K562 (cell line): ENCODE data around the gene IL1B. TPM values are rescaled to one million over a fixed set of nuclear protein-coding genes. Genes with fewer than 3 reads are reported as not detected.

Experiments used
- ARID1B ChIP-seq: fragments of 450-650 bp; IDR thresholded peaks from 2 replicates; pipeline ENCODE4 v1.6.1; 2016; ENCODE audit warnings: antibody characterized with exemption, mild to moderate bottlenecking, inconsistent platforms
- CBFA2T3 ChIP-seq: fragments of 450-650 bp; IDR thresholded peaks from 2 replicates; pipeline ENCODE4 v1.6.1; 2017
- CEBPB ChIP-seq: fragments of 450-650 bp; IDR thresholded peaks from 2 replicates; pipeline ENCODE4 v1.6.1; 2016; ENCODE audit warnings: missing genetic modification characterization, missing compliant biosample characterization
- ELF2 ChIP-seq: fragments of 250-450 bp; sonication (Bioruptor Pico); IDR thresholded peaks from 2 replicates; pipeline ENCODE4 v1.5.0; 2021; ENCODE audit warnings: mild to moderate bottlenecking
- FIP1L1 ChIP-seq: fragments of 200-400 bp; formaldehyde crosslinking; IDR thresholded peaks from 2 replicates; pipeline ENCODE4 v1.6.1; 2018; ENCODE audit warnings: mild to moderate bottlenecking, low read depth, low read length; ENCODE audit not compliant: poor library complexity, severe bottlenecking
- FOSL1 ChIP-seq: fragments of 200-800 bp; sonication (Bioruptor generic); conservative IDR thresholded peaks from 2 replicates; pipeline ENCODE4 v1.6.1; 2016; ENCODE audit warnings: missing genetic modification characterization, missing compliant biosample characterization
- HDAC2 ChIP-seq: fragments of 450-650 bp; IDR thresholded peaks from 2 replicates; pipeline ENCODE4 v1.6.1; 2016; ENCODE audit warnings: mild to moderate bottlenecking
- HMBOX1 ChIP-seq: sonication (generic); IDR thresholded peaks from 2 replicates; pipeline ENCODE4 v1.6.1; 2016
- JUN ChIP-seq, 2 experiments: sonication (generic) in 1 of 2; formaldehyde crosslinking in 1 of 2; IDR thresholded peaks; 2 replicates each; pipeline versions ENCODE4 v1.6.1 to v1.8.0; 2012 to 2022; ENCODE audit warnings: borderline replicate concordance in 2 of 2, mild to moderate bottlenecking in 2 of 2, improper control_type of control experiment in 1 of 2, low read depth in 1 of 2, low read length in 1 of 2, missing genetic modification reagents in 1 of 2
- KDM1A ChIP-seq, 2 experiments: fragments of 450-650 bp; IDR thresholded peaks; 2 replicates each; pipeline ENCODE4 v1.6.1; 2016; ENCODE audit warnings: mild to moderate bottlenecking in 2 of 2
- LEF1 ChIP-seq: fragments of 450-650 bp; IDR thresholded peaks from 2 replicates; pipeline ENCODE4 v1.6.1; 2016; ENCODE audit warnings: mild to moderate bottlenecking
- NCOA6 ChIP-seq: fragments of 450-650 bp; IDR thresholded peaks from 2 replicates; pipeline ENCODE4 v1.6.1; 2017; ENCODE audit warnings: mild to moderate bottlenecking
- NCOR1 ChIP-seq: fragments of 450-650 bp; IDR thresholded peaks from 2 replicates; pipeline ENCODE4 v1.6.1; 2016; ENCODE audit warnings: mild to moderate bottlenecking, moderate library complexity
- NELFE ChIP-seq: IDR thresholded peaks from 2 replicates; pipeline ENCODE4 v1.6.1; 2011; ENCODE audit warnings: mild to moderate bottlenecking; ENCODE audit not compliant: insufficient read depth, insufficient read length
- SOX6 ChIP-seq: fragments of 450-650 bp; IDR thresholded peaks from 2 replicates; pipeline ENCODE4 v1.6.1; 2014; ENCODE audit warnings: mild to moderate bottlenecking
- ZBTB49 ChIP-seq: sonication (generic); formaldehyde crosslinking; IDR thresholded peaks from 2 replicates; pipeline ENCODE4 v1.8.0; 2022; ENCODE audit warnings: missing genetic modification reagents, mild to moderate bottlenecking, borderline replicate concordance
- ZNF121 ChIP-seq: sonication (generic); formaldehyde crosslinking; conservative IDR thresholded peaks from 2 replicates; pipeline ENCODE4 v1.8.0; 2022; ENCODE audit warnings: missing genetic modification reagents
- ZNF174 ChIP-seq: fragments of 250-450 bp; sonication (Bioruptor Pico); IDR thresholded peaks from 2 replicates; pipeline ENCODE4 v1.4.0; 2020; ENCODE audit warnings: mild to moderate bottlenecking
- ZNF449 ChIP-seq: fragments of 250-450 bp; sonication (Bioruptor Pico); IDR thresholded peaks from 2 replicates; pipeline ENCODE4 v1.8.0; 2022; ENCODE audit warnings: moderate library complexity, mild to moderate bottlenecking, inconsistent platforms
- polyA plus RNA-seq, 8 experiments: library from polyadenylated mRNA; depleted of rRNA in 4 of 8; stranded (reverse) in 5 of 8; unstranded in 3 of 8; fragments of >200 nt; fragmentation: Nextera tagmentation in 2 of 8; fragmentation: Illumina TruSeq in 1 of 8; extraction: Ambion mirVana in 2 of 8; extraction: Trizol in 1 of 8; gene quantifications; 2 replicates each; pipeline versions ENCODE4 v1.2.1 to v1.2.3, GENCODE V29; 2011 to 2014; ENCODE audit warnings: inconsistent platforms in 1 of 8, missing spikeins in 1 of 8
- total RNA-seq, 7 experiments: library from RNA; depleted of rRNA in 6 of 7; stranded (reverse); fragments of >200 nt in 6 of 7; fragmentation: Illumina TruSeq in 2 of 7; extraction: Trizol in 2 of 7; gene quantifications; 2 replicates each; pipeline versions ENCODE4 v1.2.1 to v1.2.3, GENCODE V29; 2011 to 2021; ENCODE audit warnings: low replicate concordance in 1 of 7

IL1B gene
- total and polyA plus RNA-seq, 9 of the 15 experiments (the other 6 are each of a cell fraction or from before 2014, with no cell fraction given) = 0.29 TPM; not detected in 8

- TF ChIP-seq FIP1L1 (no peak), ARID1B (peak; percentile 75), KDM1A (IDR thresholded peaks at IDR 0.05) (peak in 1 of 2 experiments; percentile 28; a peak in 1 of 4 replicates), JUN (IDR thresholded peaks at IDR 0.05; ENCODE audit: borderline replicate concordance, low read depth, low read length) (0 out of 2 replicates have a peak, but pooled peaks have one; percentile 46), JUN (CRISPR knock-in tag; IDR thresholded peaks at IDR 0.05; ENCODE audit: borderline replicate concordance) (no peak), CEBPB (tag) (0 out of 2 replicates have a peak, but pooled peaks have one; percentile 12), ZBTB49 (no peak), ZNF449 (no peak), CBFA2T3 (peak; percentile 87), NCOA6 (no peak), LEF1 (no peak), ZNF174 (no peak), NELFE (no peak), HMBOX1 (peak; percentile 92), HDAC2 (no peak), FOSL1 (peak; percentile 87), ZNF121 (CRISPR knock-in tag) (no peak), SOX6 (peak; percentile 94), NCOR1 (peak; percentile 39; the same call in 1 of the 2 replicates), ELF2 (CRISPR knock-in tag) (no peak)
- TF ChIP-seq, all 486 proteins: peak for 30
Measured at GRCh38 chr2:112881217-112881985, 44.8 kb upstream of the IL1B start (continued).
